Measurements from ENCODE around the gene CWC22. TPM values are rescaled to one million over a fixed set of nuclear protein-coding genes. Genes with fewer than 3 reads are reported as not detected.

CWC22 gene
- total RNA-seq, 4 donors from 2014 or later: 20.3 to 27.9 (median 25.5) TPM

DNA sequence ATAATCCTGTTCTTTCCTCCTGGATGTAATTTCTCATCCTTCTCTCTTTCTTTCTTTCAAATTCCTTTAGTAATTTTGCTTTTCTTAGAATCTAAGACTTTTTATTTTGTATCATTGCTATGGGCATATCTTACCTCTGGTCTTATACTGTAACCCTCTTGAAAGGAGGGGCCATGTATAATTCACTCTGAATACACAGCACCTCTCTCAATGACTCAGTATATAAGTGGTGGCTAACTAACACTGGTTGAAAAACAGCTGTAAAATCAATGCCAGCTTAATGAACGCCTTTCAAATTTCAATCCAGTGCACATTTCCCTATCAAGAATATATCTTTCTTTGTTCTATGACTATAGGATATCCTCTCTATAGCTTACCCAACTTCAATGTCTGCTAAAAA, 53.7 kb downstream of the CWC22 start:
- intact Hi-C loops (cut with DNase I): no loop called here
- 97% methylated on average over 1 of the region's 1 CpG for WGBS
- no peaks in the 10 kb centered on the region for H3K4me1 ChIP-seq
- H3K4me3 ChIP-seq: no peak overlapping the region
- no peak for DNase-seq (ENCODE audit: extremely low spot score)
- no peaks in the 10 kb centered on the region for H3K9me3 ChIP-seq
- peaks cover 20 to 88% (median 53%) of the 10 kb centered on the region in 4 donors for H3K36me3 ChIP-seq
- TF ChIP-seq POLR2A (IDR thresholded peaks at IDR 0.05; ENCODE audit: low read depth): no peak
- no peak for TF ChIP-seq POLR2AphosphoS5 (IDR thresholded peaks at IDR 0.05)
- TF ChIP-seq, protein P1, sequence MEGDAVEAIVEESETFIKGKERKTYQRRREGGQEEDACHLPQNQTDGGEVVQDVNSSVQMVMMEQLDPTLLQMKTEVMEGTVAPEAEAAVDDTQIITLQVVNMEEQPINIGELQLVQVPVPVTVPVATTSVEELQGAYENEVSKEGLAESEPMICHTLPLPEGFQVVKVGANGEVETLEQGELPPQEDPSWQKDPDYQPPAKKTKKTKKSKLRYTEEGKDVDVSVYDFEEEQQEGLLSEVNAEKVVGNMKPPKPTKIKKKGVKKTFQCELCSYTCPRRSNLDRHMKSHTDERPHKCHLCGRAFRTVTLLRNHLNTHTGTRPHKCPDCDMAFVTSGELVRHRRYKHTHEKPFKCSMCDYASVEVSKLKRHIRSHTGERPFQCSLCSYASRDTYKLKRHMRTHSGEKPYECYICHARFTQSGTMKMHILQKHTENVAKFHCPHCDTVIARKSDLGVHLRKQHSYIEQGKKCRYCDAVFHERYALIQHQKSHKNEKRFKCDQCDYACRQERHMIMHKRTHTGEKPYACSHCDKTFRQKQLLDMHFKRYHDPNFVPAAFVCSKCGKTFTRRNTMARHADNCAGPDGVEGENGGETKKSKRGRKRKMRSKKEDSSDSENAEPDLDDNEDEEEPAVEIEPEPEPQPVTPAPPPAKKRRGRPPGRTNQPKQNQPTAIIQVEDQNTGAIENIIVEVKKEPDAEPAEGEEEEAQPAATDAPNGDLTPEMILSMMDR (IDR thresholded peaks at IDR 0.05): no peak
- TF ChIP-seq EP300 (IDR thresholded peaks at IDR 0.05): no peak
- H3K27me3 ChIP-seq: no peaks in the 10 kb centered on the region
- no peak overlapping the region for H3K27ac ChIP-seq (replicated peaks in 1 of 4)

DNA sequence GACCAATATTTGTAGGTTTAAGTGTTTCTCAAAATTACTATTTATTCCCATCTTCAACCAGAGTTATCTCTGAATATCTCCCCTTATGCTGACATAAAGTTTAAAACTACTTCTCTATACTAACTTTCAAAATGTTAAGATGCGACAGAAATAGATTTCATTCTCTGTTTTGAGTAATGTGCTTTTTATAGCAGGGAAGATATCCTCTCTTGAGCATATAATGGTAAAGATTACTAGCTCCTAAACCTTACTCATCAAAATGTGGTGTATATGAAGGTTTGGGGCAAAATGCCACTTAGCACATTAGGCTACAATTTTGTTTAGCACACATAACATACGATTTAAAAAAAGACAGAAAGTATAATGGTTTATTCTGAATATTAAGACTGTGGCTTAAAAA, 54.4 kb downstream of the CWC22 start:
- Histone ChIP-seq H3K36me3 (peaks cover 18 to 87% (median 55%) of the 10 kb centered on the region in 4 donors), H3K27ac (replicated peaks in 1 of 4) (no peak overlapping the region), H3K4me3 (no peak overlapping the region), H3K4me1 (no peaks in the 10 kb centered on the region), H3K27me3 (no peaks in the 10 kb centered on the region), H3K9me3 (no peaks in the 10 kb centered on the region)
- WGBS: 88% methylated on average over 2 of the region's 2 CpGs
- TF ChIP-seq, protein P1 (IDR thresholded peaks at IDR 0.05): no peak
- no peak for TF ChIP-seq POLR2A (IDR thresholded peaks at IDR 0.05; ENCODE audit: low read depth)
- intact Hi-C loops (cut with DNase I): no loop called here
- no peak for DNase-seq (ENCODE audit: extremely low spot score)

- TF ChIP-seq, protein P1 (IDR thresholded peaks at IDR 0.05): no peak
- TF ChIP-seq POLR2A (IDR thresholded peaks at IDR 0.05; ENCODE audit: low read depth): no peak
- TF ChIP-seq EP300 (IDR thresholded peaks at IDR 0.05): no peak
- TF ChIP-seq POLR2AphosphoS5 (IDR thresholded peaks at IDR 0.05): no peak
- peaks cover 14 to 89% (median 58%) of the 10 kb centered on the region in 4 donors for H3K36me3 ChIP-seq
- no peaks in the 10 kb centered on the region for H3K9me3 ChIP-seq
- H3K27ac ChIP-seq (replicated peaks in 1 of 4): no peak overlapping the region
- no peak for DNase-seq (ENCODE audit: extremely low spot score)
- no peaks in the 10 kb centered on the region for H3K27me3 ChIP-seq
- H3K4me3 ChIP-seq: no peak overlapping the region
- no peaks in the 10 kb centered on the region for H3K4me1 ChIP-seq
- intact Hi-C loops (cut with DNase I): no loop called here
- 94% methylated on average over 1 of the region's 1 CpG for WGBS
These were observed 55.4 kb downstream of the CWC22 start for GRCh38 chr2:179951680-179952079.

DNA sequence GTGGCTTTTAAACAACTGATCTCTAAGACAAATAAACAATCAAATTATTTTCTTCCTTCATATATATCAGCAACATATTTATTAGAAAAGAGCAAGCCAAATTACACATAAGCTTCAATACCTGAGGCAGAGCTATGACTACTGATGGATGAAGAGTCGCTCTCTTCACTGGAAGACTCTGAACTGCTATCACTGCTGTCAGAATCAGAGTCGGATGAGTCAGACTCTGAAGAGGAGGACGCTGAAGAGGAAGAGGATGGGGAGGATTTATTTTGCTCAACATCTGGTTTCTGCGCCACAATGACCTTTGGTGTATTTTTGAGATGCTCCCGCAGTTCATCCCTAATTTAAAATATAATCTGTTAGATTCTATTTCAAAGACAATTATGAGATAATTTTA, 56.7 kb downstream of the CWC22 start:
- 92% methylated on average over 5 of the region's 5 CpGs for WGBS
- H3K36me3 ChIP-seq: peaks cover 18 to 91% (median 66%) of the 10 kb centered on the region in 4 donors
- H3K9me3 ChIP-seq: no peaks in the 10 kb centered on the region
- intact Hi-C loops (cut with DNase I): no loop called here
- H3K4me3 ChIP-seq: no peak overlapping the region
- DNase-seq (ENCODE audit: extremely low spot score): no peak
- H3K27me3 ChIP-seq: no peaks in the 10 kb centered on the region
- no peak overlapping the region for H3K27ac ChIP-seq (replicated peaks in 1 of 4)
- TF ChIP-seq POLR2A (IDR thresholded peaks at IDR 0.05; ENCODE audit: low read depth) (no peak), EP300 (IDR thresholded peaks at IDR 0.05) (no peak)
- TF ChIP-seq, protein P1 (IDR thresholded peaks at IDR 0.05): no peak
- no peaks in the 10 kb centered on the region for H3K4me1 ChIP-seq

DNA sequence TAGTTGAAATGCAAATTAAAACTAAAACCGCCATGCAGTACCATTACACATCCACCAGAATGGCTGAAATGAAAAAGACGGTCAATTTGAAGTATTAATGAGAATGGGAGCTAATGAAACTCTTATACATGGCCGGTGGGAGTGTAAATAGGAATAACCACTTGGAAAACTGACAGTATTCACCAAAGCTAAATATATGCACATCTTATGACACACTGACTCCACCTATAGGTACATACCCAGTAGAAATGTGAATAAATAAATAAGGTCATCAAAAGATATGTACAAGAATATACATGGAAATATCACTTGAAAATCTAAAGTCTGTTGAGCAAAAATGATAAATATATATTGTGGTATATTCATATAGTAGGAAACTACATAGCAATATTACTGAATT, 57.7 kb downstream of the CWC22 start:
- Histone ChIP-seq H3K9me3 (no peaks in the 10 kb centered on the region), H3K4me3 (no peak overlapping the region), H3K27ac (replicated peaks in 1 of 4) (no peak overlapping the region), H3K4me1 (no peaks in the 10 kb centered on the region), H3K36me3 (peaks cover 22 to 95% (median 66%) of the 10 kb centered on the region in 4 donors), H3K27me3 (no peaks in the 10 kb centered on the region)
- intact Hi-C loops (cut with DNase I): no loop called here
- no peak for DNase-seq (ENCODE audit: extremely low spot score)
- TF ChIP-seq POLR2A (IDR thresholded peaks at IDR 0.05; ENCODE audit: low read depth) (no peak), POLR2AphosphoS5 (IDR thresholded peaks at IDR 0.05) (no peak), EP300 (IDR thresholded peaks at IDR 0.05) (no peak)
- TF ChIP-seq, protein P1 (IDR thresholded peaks at IDR 0.05): no peak
- WGBS: 65% methylated on average over 3 of the region's 3 CpGs

Data from esophagus muscularis mucosa (tissue), 4 donors.